Inflammatory macrophage (primary cell): ENCODE data around the gene MAP1S.

Experiments
- DNase-seq, 2 donors: peaks; one replicate each; pipeline ENCODE4 v3.0.0-alpha.2; 2020 to 2022
- total RNA-seq, 18 experiments: gene quantifications; one replicate each; lab custom pipeline; 2026; ENCODE audit warnings: mixed read lengths in 6 of 18, inconsistent platforms in 2 of 18; lab: John Stamatoyannopoulos, UW

The MAP1S gene
- 10.5 to 86.6 (median 41.4) reads per million in 18 experiments for total RNA-seq

GRCh38 chr19:17718947-17719711 is at the start of gene MAP1S:
Gene MAP1S (plus strand): TSS chr19:17719480. CDS start chr19:17719503, 23 bp downstream.
- peak; percentile 58 to 62 for DNase-seq

- peak; percentile 46 to 47 for DNase-seq
These were observed 47.4 kb upstream of the MAP1S start for GRCh38 chr19:17671906-17672305.

- DNase-seq: no peak
These were observed 45.1 kb upstream of the MAP1S start for GRCh38 chr19:17673937-17674799.

- DNase-seq: no peak
These were observed 43.0 kb upstream of the MAP1S start for GRCh38 chr19:17676295-17676694.

GRCh38 chr19:17677002-17677401 is 42.3 kb upstream of the MAP1S start:
- no peak for DNase-seq

GRCh38 chr19:17678836-17679235 is 40.4 kb upstream of the MAP1S start:
- no peak for DNase-seq

GRCh38 chr19:17679526-17680229 is 39.6 kb upstream of the MAP1S start:
- no peak for DNase-seq

GRCh38 chr19:17680230-17680722 is 39.0 kb upstream of the MAP1S start:
- DNase-seq: peak; percentile 75 to 90

- peak; percentile 6 to 27 for DNase-seq
These were observed 37.7 kb upstream of the MAP1S start for GRCh38 chr19:17681505-17682125.

GRCh38 chr19:17682273-17682672 is 37.0 kb upstream of the MAP1S start:
- DNase-seq: no peak

- DNase-seq: no peak
These were observed 36.2 kb upstream of the MAP1S start for GRCh38 chr19:17683078-17683477.

GRCh38 chr19:17684256-17684655 is 35.0 kb upstream of the MAP1S start:
- no peak for DNase-seq

- no peak for DNase-seq
These were observed 33.7 kb upstream of the MAP1S start for GRCh38 chr19:17685451-17686022.

- no peak for DNase-seq
These were observed 33.2 kb upstream of the MAP1S start for GRCh38 chr19:17686023-17686521.

GRCh38 chr19:17686592-17687024 is 32.7 kb upstream of the MAP1S start:
- no peak for DNase-seq

GRCh38 chr19:17687141-17687856 is 32.0 kb upstream of the MAP1S start:
- DNase-seq: no peak

GRCh38 chr19:17687857-17688784 is 31.2 kb upstream of the MAP1S start, which contains the start of gene UNC13A:
Gene UNC13A (minus strand): TSS chr19:17688354. CDS start chr19:17688199, 155 bp downstream.
- DNase-seq: peak; percentile 25 to 30

- DNase-seq: no peak
These were observed 30.3 kb upstream of the MAP1S start for GRCh38 chr19:17688853-17689595.

- no peak for DNase-seq
These were observed 26.7 kb upstream of the MAP1S start for GRCh38 chr19:17692566-17692965.
